ENCODE data around the gene RPS6KA1. TPM values are rescaled to one million over a fixed set of nuclear protein-coding genes. Genes with fewer than 3 reads are reported as not detected.

The RPS6KA1 gene
- total RNA-seq, 1 donor from 2014 or later = 61.3 TPM

GRCh38 chr1:26556111-26556510, 26.6 kb downstream of the RPS6KA1 start:
- DNase-seq (ENCODE audit: low read depth) (no peak), FAIRE-seq (peak; percentile 60)
- peaks cover 49% of the 10 kb centered on the region for H3K36me3 ChIP-seq (ENCODE audit: control insufficient read depth, insufficient read depth, low read length)
- no peak for TF ChIP-seq CTCF (IDR thresholded peaks at IDR 0.05; ENCODE audit: insufficient read depth, low read length, severe bottlenecking)
- no peak overlapping the region for H3K4me3 ChIP-seq (ENCODE audit: low read depth, low read length)
- H3K27me3 ChIP-seq (ENCODE audit: control insufficient read depth, insufficient read depth, low read length) = no peaks in the 10 kb centered on the region

GRCh38 chr1:26557008-26557407, 27.4 kb downstream of the RPS6KA1 start:
- no peak for DNase-seq (ENCODE audit: low read depth)
- no peak for TF ChIP-seq CTCF (IDR thresholded peaks at IDR 0.05; ENCODE audit: insufficient read depth, low read length, severe bottlenecking)
- no peak for FAIRE-seq
- Histone ChIP-seq H3K4me3 (ENCODE audit: low read depth, low read length) (no peak overlapping the region), H3K27me3 (ENCODE audit: control insufficient read depth, insufficient read depth, low read length) (no peaks in the 10 kb centered on the region), H3K36me3 (ENCODE audit: control insufficient read depth, insufficient read depth, low read length) (peaks cover 47% of the 10 kb centered on the region)

DNA sequence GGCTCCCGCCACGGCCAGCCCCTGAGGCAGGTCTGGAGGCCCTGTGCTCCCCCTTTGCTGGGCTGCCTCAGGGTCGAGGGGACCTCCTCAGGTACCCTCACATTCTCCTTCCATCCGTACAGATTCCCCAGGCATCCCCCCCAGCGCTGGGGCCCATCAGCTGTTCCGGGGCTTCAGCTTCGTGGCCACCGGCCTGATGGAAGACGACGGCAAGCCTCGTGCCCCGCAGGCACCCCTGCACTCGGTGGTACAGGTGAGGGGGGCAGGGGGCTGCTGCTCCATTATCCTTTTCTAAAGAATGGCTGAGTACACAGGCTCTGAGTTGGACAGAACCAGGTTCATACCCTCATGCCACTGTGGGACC, 29.1 kb downstream of the RPS6KA1 start:
- peaks cover 44% of the 10 kb centered on the region for H3K36me3 ChIP-seq (ENCODE audit: control insufficient read depth, insufficient read depth, low read length)
- no peak overlapping the region for H3K4me3 ChIP-seq (ENCODE audit: low read depth, low read length)
- no peaks in the 10 kb centered on the region for H3K27me3 ChIP-seq (ENCODE audit: control insufficient read depth, insufficient read depth, low read length)
- no peak for TF ChIP-seq CTCF (IDR thresholded peaks at IDR 0.05; ENCODE audit: insufficient read depth, low read length, severe bottlenecking)
- DNase-seq (ENCODE audit: low read depth) (no peak), FAIRE-seq (no peak)

DNA sequence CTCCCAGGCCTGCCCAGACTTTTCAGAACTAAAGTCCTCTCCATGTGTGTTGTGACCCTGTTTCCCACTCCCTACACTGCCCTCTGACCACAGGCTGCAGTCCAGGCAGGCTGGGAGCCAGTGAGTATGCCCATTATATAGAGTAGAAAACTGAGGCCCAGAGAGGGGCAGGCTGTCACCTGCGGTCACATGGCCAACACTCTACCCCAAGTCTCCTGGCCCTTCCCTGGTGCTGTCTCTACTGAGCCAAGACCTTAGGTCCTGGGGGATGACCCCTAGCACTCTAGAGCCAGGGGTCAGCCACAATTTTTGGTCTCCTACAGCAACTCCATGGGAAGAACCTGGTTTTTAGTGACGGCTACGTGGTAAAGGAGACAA, 30.8 kb downstream of the RPS6KA1 start:
- peaks cover 35% of the 10 kb centered on the region for H3K36me3 ChIP-seq (ENCODE audit: control insufficient read depth, insufficient read depth, low read length)
- TF ChIP-seq CTCF (IDR thresholded peaks at IDR 0.05; ENCODE audit: insufficient read depth, low read length, severe bottlenecking) = no peak

GRCh38 chr1:26570287-26570686, 40.7 kb downstream of the RPS6KA1 start:
- no peak for TF ChIP-seq CTCF (IDR thresholded peaks at IDR 0.05; ENCODE audit: insufficient read depth, low read length, severe bottlenecking)
- Histone ChIP-seq H3K27me3 (ENCODE audit: control insufficient read depth, insufficient read depth, low read length) (no peaks in the 10 kb centered on the region), H3K36me3 (ENCODE audit: control insufficient read depth, insufficient read depth, low read length) (peaks cover 39% of the 10 kb centered on the region), H3K4me3 (ENCODE audit: low read depth, low read length) (no peak overlapping the region)
- DNase-seq (ENCODE audit: low read depth) (no peak), FAIRE-seq (no peak)

More for the DNA sequence above, 30.8 kb downstream of the RPS6KA1 start:
- no peak overlapping the region for H3K4me3 ChIP-seq (ENCODE audit: low read depth, low read length)
- no peaks in the 10 kb centered on the region for H3K27me3 ChIP-seq (ENCODE audit: control insufficient read depth, insufficient read depth, low read length)
- FAIRE-seq (no peak), DNase-seq (ENCODE audit: low read depth) (no peak)

DNA sequence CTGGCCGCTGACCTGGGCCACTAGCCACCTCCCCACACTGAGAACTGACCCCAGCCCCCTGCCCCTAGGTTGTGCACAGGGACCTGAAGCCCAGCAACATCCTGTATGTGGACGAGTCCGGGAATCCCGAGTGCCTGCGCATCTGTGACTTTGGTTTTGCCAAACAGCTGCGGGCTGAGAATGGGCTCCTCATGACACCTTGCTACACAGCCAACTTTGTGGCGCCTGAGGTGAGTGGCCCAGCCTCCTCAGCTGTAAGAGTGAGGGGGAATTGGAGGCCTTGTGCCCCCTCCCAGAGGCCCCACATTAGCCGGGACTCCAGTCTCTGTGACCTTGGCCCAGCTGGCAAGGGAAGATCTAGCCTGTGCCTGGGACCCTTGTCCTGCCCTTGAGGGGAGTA, 41.8 kb downstream of the RPS6KA1 start:
- DNase-seq (ENCODE audit: low read depth) = no peak
- Histone ChIP-seq H3K36me3 (ENCODE audit: control insufficient read depth, insufficient read depth, low read length) (peaks cover 39% of the 10 kb centered on the region), H3K4me3 (ENCODE audit: low read depth, low read length) (no peak overlapping the region), H3K27me3 (ENCODE audit: control insufficient read depth, insufficient read depth, low read length) (no peaks in the 10 kb centered on the region)
- TF ChIP-seq CTCF (IDR thresholded peaks at IDR 0.05; ENCODE audit: insufficient read depth, low read length, severe bottlenecking) = no peak
- no peak for FAIRE-seq

All from bronchial epithelial cell (primary cell).